Ishikawa (cell line): Measurements from ENCODE around the gene ROR1.

Source experiments
- CREB1 ChIP-seq: IDR thresholded peaks from 2 replicates; pipeline ENCODE4 v1.6.1; 2012; ENCODE audit warnings: low read depth
- EP300 ChIP-seq: IDR thresholded peaks from 2 replicates; pipeline ENCODE4 v1.6.1; 2012; ENCODE audit warnings: borderline replicate concordance
- MAX ChIP-seq: IDR thresholded peaks from 2 replicates; pipeline ENCODE4 v1.6.1; 2012
- RAD21 ChIP-seq: IDR thresholded peaks from 2 replicates; pipeline ENCODE4 v1.6.1; 2012; ENCODE audit warnings: low read depth
- REST ChIP-seq: IDR thresholded peaks from 2 replicates; pipeline ENCODE4 v1.6.1; 2012; ENCODE audit warnings: low read depth, mild to moderate bottlenecking
- TAF1 ChIP-seq: IDR thresholded peaks from 2 replicates; pipeline ENCODE4 v1.6.1; 2012; ENCODE audit warnings: low read depth, mild to moderate bottlenecking
- TEAD4 ChIP-seq: IDR thresholded peaks from 2 replicates; pipeline ENCODE4 v1.6.1; 2012
- YY1 ChIP-seq: IDR thresholded peaks from 2 replicates; pipeline ENCODE4 v1.6.1; 2012; ENCODE audit warnings: low read depth

- TF ChIP-seq CREB1: no peak
- no peak for TF ChIP-seq EP300
- TF ChIP-seq REST: no peak
- no peak for TF ChIP-seq YY1
- no peak for TF ChIP-seq MAX
- TF ChIP-seq TAF1: no peak
- TF ChIP-seq TEAD4: no peak
- TF ChIP-seq RAD21: no peak
Measured at GRCh38 chr1:63987014-63987627, 213.3 kb downstream of the ROR1 start.
